HG02623 (cell line): Measurements from ENCODE around the gene NFYC.

Experiments used
- ATAC-seq: cut with Tn5 transposase; IDR thresholded peaks from one replicate; pipeline ENCODE4 v1.9.1; 2021; ENCODE audit warnings: moderate library complexity; ENCODE audit not compliant: unreplicated experiment

Gene NFYC

DNA sequence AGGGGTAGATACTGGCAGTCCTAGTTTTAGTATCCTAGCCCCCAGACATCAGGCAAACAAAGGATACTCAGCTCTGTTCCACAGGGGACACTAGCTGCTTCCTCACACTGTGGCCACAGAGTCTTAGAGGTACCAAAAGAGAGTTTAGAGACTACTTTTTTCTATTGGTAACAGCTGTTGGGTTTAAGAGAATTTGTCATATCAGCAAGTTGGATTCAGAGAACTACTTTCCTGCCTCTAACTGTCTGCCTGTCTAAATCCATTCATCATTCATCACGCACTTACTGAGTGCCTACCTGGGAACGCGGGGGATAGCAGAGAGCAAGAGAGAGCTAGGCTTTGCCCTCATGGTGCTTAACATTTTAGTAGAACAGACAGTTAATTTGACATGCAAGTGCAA lies 65.0 kb downstream of the NFYC start:
- no peak for ATAC-seq

DNA sequence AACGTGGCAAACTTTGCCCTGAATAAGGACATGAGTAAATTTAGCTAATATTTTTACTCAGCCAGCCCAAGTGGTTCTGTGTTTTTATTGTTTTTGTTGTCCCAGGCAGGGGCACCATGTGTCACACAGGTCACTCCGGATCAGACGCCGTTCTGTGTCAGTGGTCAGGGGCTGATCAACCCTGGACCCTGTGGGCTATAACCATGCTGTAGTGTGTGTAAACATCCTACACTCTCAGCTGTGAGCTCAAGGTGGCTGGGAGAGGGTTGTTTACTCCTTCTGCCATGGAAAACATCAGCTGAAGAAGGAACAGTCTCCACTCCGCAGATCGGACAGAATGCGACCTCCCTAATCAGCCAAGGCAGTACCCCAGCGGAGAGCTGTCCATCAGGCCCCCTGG lies 65.6 kb downstream of the NFYC start:
- no peak for ATAC-seq

DNA sequence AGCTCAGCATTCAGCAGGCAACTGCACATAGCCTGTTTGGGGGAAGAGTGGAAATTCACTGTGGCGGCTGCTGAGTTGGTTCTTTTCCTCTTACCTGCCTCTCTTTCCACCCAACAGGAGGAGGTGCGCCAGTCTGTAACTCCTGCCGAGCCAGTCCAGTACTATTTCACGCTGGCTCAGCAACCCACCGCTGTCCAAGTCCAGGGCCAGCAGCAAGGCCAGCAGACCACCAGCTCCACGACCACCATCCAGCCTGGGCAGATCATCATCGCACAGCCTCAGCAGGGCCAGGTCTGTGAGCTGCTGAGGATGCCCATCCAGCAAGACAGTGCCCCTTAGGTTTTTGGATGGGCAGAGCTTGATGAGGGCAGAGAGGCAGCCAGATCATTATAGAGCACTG lies 66.5 kb downstream of the NFYC start:
- no peak for ATAC-seq

DNA sequence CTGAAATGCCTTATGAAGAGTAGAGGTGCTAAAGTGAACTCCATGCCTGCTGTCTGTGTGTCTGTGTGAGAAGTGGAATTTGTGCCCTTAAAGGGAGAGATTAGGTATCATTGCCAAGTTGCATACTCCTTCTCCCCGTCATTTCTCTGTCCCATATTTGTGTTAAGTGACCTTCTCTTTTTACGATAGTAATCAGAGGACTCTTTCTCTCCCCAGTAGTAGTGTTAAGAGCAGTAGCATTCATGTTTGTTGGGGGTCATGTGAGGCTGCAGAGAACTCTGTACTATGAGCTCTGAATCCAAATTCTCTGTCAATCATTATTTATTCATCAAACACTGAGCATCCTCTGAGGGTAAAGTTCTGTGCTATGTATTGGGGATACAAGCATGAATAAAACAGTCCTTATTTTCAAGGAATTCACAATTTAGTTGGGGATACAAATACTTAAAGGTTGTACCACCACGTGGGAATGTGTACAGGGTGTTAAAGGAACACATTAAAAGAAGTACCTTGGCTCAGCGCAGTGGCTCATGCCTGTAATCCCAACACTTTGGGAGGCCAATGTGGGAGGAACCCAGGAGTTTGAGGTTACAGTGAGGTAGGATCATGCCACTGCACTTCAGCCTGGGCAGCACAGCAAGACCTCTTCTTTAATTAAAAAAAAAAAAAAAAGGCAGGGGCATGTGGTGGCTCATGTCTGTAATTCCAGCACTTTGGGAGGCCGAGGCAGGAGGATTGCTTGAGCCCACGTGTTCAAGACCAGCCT lies 67.3 kb downstream of the NFYC start:
- ATAC-seq, result no peak

DNA sequence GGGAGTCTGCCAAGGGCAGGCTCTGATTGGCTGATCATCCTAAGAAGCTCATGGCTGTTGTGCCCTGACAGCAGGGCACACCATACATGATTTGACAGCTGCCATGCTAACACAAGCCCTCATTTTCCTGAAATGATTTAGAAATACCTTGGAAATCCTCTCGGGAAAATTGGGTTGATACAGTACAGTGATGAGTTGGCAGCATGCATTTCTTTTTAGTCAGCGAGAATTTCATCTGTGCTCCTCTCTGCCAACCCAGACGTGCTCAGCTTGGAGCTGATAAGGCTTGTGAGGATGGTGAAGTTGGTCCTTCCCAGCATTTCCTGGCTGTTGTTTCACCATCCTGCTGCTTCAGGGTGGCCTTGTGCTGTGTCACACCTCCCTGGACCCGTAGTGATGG lies 69.5 kb downstream of the NFYC start:
- ATAC-seq, result no peak

DNA sequence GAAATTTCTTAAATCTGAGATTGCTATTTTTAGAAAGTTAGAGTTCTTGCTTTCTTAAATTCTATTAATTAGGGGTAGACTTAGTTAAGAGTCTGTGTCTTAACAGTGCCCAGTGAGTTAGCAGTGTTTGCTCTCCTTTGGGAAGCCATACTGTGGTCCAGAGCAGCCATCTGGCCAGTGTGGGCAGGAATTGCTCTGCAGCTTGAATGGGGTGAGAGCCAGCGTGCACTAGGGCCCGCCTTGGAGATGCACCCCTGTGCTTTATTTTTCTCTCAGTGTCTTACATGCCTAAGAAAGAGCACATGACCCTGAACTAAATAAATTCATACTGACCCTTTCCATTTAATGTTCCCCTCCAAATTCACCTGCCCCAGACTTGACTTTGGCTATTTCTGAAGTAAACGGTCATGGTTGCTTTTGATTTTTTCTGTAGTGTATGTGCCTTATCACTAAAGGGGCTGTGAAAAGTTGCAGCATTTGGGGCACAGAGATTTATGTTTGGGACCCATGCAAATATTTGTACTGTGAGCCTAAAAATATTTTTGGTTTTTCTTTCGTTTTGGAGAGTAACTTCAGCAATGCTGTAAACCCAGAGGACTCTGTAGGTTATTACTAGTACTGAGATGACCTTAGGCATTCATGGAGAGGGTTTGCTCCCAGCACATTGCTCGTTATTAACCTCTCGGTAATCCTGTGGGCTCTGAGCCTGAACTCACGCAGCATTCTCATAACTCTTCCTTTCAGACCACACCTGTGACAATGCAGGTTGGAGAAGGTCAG lies 70.8 kb downstream of the NFYC start:
- ATAC-seq, result peak; percentile 42

DNA sequence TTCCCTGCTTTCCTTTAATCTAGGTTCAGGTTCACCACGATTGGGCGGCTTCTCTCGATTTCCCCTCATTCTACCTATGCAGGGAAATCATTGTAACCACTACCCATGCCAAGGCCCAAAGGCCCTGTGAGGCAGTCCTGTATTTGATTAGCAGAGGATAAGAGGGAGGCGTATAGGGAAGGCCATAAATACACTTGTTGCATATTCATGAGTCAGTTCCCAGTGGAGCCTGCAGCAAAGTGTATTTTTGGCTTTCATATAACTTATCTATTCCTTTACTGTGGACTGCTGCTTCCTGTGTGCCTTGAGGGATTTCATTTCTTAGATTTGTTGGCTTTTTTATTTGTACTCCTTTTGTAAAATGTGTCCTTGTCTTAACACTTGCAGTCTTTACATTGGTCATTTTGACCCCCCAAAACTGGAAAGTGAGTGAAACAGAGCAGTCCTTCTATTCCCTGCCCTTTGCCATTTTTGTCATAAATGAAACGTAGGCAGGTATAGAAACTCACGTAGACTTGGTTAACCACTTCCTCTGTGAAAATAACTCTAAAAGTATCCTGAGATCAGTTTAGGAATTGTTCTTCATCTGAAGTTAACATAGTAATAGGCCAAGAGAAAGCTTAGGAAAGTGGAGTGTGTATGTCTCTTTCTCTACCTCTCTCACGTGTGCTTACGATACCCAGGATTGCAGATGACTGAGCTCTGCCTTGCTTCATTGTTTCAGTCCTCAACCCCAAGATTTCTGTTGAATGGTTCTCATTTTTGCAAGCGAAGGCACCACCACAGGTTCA lies 72.4 kb downstream of the NFYC start:
- no peak for ATAC-seq

DNA sequence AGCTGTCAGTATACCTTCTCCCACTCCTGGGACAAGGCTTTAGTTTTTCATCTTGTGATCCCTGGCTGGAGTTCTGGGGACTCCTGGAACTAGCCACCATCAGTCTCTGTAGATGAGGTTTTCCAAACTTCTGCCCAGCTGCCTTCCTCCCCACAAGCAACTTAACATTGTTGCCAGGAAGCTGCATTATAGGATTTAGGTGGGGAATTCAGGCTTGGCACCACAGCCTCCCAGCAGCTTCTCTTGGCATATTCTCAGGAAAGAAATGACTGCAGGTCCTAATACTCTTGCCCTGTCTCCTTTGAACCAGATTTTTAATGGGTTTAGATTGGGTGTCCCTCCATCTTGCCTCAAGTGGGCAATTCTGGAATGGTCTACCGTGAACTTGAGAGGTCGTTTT lies 73.5 kb downstream of the NFYC start:
- no peak for ATAC-seq

DNA sequence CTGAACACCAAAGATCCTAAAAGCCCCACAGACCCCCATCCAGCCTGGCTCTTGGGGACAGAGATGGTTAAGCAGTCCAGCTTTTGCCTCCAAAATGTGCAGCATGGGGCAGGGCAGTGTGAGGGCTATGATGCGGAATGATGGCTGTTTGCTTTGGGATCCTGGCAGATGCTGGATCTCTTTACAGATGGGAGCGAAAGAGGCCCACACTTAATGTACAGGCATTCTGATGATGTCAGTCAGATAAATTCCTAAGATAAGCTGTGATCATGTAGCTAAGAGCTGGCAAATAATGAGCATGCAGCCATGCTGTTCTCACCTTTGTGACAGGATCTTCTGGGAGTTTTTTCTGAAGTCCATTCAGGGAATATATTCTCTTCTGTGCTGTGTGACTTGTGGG lies 74.5 kb downstream of the NFYC start:
- no peak for ATAC-seq

DNA sequence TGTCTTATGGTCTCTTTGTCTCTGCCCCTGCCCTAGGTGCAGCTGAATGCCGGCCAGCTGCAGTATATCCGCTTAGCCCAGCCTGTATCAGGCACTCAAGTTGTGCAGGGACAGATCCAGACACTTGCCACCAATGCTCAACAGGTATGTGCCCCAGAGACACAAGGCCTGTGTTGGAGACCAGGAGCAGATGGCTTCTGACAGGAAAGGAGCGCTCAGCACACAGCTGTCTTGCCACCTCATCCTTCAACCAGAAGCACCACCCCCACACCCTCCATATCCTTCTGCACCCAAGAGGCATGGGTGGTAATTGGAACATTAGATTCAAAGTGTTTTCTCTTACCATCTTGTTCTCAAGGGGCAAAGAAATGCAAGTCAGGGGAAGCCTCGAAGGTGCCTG lies 75.1 kb downstream of the NFYC start:
- no peak for ATAC-seq

DNA sequence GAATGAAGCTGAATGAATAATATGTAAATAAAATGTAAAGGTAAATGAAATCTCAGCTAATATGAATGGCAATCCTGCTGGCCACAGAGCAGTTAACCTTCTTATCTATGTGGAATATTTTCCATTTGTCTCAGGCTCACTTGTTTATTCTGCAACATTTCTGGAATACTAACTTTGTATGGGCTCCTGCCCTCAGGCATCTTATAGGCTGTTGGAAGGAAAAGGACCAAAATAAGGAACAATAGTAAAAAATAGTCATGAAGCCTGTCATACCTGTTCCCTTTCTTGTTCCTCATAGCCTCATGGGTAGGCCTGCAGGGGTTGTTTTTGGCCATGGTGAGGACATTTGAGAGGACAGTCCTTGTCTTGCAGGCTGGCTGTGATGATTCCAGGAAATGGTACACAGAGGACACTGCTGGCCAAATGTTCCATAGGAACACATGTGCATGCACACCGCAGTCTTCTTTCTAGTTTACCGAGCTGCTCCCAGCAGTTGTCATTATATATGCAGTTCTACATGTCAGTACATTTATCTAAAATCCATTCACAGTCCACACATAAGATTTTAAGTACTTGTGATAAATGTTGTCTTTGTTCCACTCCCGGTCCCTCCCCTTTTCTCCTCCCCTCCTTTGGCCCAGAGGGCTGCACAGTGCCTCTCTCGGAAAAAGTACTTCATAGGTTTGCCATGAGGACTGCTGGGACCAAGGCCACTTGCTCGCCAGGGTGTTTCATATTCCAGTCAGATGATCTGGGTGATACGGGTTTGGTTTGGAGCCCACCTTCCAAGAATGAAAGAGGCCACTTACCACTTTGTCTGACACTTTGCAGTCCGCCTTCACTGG lies 76.9 kb downstream of the NFYC start:
- ATAC-seq, result no peak

DNA sequence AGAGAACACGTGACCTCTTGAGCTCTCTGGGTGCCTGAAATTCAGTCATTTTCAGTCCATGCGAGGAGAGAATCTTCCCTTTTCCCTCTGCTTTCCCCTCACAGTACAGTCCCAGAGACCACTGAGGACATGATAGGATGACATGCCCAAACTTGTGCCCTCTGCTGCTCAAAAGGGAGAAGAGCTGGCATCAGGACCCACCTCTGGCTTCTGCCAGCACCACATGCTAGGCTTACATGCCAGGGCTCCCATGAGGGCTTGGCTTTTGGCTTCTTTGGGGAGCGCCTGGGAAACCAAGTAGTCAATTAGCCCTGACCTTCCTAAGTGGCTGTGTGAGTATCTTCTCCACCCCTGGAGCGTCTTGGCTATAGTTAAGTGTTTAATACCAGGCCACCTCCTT lies 78.3 kb downstream of the NFYC start:
- ATAC-seq, result no peak

DNA sequence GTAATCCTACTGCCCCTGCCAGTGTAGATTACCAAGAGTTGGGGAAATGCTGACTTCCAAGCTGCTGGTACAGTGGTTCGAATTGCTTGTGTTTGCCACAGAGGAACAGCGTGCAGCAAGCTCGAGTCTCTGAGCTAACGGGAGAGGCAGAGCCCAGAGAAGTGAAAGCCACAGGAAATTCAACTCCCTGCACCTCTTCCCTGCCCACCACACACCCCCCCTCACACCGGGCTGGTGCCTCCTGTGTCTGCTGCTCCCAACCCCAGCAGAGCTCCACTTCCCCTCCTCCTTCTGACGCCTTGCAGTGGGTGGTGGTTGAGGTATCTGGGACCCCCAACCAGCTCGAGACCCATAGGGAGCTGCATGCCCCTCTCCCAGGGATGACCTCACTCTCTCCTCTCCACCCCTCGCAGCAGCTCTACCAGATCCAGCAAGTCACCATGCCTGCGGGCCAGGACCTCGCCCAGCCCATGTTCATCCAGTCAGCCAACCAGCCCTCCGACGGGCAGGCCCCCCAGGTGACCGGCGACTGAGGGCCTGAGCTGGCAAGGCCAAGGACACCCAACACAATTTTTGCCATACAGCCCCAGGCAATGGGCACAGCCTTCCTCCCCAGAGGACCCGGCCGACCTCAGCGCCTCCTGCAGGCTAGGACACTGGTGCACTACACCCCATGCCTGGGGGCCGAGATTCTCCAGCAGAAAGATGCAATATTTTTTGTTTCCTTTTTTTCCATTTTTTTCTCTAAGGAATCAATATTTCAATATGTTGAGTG lies 79.0 kb downstream of the NFYC start:
- no peak for ATAC-seq

DNA sequence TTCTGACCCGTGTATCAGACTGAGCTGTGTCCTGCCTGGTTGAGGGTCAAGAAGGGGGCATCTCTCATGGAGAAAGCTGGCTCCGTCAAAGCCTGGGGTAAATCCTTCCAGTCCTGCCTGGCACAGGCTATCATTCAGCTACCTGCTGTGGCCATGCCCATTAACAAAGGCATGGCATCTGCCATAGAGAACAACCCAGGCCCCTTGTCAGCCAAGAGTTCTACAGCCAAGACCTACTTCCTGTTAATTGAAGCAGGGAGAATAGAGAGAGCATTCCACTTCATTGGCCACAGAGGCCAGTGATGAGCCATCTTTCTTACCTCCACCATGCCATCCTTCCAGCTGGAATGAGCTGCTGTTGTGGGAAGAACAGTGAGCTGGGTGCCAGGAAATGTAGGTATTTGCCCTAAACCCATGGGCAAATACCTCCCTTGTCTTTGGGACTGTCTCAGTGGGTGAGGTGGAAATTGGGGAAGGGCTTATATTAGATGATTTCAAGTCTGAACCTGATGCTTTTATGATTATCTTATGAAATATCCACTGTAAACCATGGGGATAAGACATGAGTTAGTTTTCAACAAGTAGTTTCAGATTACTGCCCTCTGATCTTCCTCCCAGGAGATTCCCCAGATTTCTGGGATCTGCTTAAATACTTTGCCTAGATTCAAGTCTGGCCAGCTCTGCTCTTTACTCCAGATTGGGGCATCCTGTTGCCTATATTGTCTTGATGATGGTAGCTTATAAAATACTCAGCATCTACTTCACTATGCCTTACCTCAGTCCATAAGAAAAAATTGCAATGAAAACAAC lies 80.8 kb downstream of the NFYC start:
- no peak for ATAC-seq

DNA sequence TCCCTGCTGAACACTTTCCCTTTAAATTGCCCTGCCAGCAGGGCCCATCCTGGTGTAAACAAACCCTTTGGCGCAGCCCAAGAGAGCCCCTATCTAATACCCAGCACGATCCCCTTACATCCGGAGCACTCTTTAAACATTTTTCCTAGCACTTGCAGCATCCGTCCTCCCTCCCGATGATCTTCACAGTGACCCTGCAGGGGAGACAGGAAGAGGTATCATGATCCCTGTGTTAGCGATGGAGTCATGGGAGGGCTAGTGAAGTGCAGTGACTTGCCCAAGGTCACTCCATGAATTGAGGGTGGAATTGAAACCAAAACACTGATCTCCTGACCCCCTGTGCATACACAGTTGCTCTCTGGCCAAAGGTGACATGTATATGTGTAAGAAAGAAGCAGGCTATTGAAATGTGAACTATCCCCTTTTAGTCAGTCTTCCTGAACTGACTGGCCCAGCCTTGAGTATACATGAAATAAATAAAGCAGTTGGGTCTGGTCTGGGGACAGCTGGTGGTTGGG lies 82.3 kb downstream of the NFYC start:
- no peak for ATAC-seq

DNA sequence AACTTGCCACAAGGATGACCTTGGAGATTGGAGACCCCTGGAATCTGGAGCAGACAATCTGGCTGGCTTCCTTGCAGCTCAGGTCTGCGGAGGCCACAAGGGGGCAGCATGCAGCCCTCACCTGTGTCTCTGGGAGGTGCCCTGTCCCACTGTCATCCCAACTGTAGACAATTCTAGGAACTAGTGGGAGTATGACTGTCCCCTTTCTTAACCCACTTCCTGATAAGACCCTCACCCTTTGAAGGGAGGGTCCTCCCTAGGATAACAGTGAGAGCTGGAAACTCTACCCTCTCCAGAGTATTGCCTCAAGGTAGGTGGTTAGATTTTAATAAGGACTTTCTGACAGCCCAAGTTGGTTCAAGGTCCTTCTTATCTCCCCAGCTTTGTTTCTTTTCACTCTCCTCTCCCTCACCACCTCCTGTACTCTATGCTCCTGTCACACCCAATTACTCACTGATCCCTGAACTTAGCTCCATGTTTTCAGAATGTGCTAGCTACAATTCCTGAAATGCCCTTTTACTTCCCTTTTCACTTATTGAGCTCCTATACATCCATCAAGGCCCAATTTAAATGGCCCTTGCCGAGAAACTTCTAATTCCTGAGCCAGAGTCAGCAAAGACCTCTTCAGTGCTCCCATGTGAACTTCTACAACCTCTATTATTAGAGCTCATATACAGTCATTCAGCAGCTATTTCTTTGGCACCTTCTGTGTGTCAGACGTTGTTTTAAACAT lies 82.9 kb downstream of the NFYC start:
- no peak for ATAC-seq

DNA sequence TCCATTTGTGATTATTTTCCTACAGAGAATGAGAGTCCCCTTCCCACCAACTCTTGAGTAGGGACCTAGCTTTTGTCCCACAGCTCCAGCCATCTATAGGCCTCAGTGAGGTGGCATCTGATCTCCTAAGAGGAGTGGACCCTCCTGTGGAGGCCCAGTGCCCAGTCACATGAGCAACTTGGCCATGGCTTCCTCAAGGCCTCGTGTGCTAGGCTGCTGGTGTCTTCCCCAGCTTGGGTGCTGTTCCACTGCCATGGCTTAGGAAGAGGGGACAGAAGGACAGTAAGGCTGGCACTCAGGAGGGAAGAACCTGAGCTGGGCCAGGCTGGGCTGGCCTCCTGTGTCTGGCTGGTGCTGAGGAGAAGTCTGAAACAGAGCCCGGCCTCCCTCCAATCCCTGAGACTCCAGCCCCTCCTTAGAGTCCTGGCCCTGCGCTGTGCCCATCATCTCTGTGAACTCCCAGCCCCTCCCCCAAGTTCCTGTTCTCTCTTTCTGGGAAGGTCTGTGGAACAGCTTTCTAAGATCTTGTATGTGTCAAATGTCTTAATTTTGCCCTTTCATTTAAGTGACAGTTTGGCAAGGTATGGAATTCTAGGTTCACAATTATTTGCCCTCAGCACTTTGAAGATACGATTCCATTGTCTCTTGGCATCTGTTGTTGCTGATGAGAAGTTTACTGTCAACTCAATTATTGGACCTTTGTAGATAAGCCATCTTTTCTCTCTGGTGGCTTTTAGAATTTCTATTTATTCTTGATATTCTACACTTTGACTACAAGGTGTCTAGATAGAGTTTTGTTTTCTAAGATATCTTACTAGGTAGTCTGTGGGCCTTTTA lies 85.0 kb downstream of the NFYC start:
- ATAC-seq, result no peak
